HCT116 (cell line): ENCODE results near the gene FNDC3B.

ENCODE experiments used
- CTCF ChIP-seq, 3 experiments: fragments of 200-600 bp in 1 of 3; sonication (generic) in 1 of 3; IDR thresholded peaks in 2 of 3; conservative IDR thresholded peaks in 1 of 3; 2 replicates each; pipeline ENCODE4 v1.5.1; 2012 to 2017; ENCODE audit warnings: low read depth in 2 of 3, low read length in 2 of 3, antibody characterized with exemption in 1 of 3, borderline replicate concordance in 1 of 3, control low read depth in 1 of 3, mild to moderate bottlenecking in 1 of 3, mixed read lengths in 1 of 3, mixed run types in 1 of 3, moderate library complexity in 1 of 3; ENCODE audit not compliant: insufficient read depth in 1 of 3
- EZH2 ChIP-seq: fragments of 200-600 bp; sonication (generic); IDR thresholded peaks from 2 replicates; pipeline ENCODE4 v1.6.1; 2017; ENCODE audit warnings: antibody characterized with exemption, mixed run types
- JUND ChIP-seq: IDR thresholded peaks from 2 replicates; pipeline ENCODE4 v1.6.1; 2012
- MAX ChIP-seq: IDR thresholded peaks from 2 replicates; pipeline ENCODE4 v1.6.1; 2012
- POLR2A ChIP-seq: IDR thresholded peaks from 2 replicates; pipeline ENCODE4 v1.7.0; 2011; ENCODE audit warnings: borderline replicate concordance; ENCODE audit not compliant: insufficient read depth, insufficient read length; ENCODE audit errors: extremely low read depth
- POLR2AphosphoS5 ChIP-seq: IDR thresholded peaks from 2 replicates; pipeline ENCODE4 v1.6.1; 2011; ENCODE audit warnings: mild to moderate bottlenecking, low read depth, low read length, moderate library complexity
- REST ChIP-seq: IDR thresholded peaks from 2 replicates; pipeline ENCODE4 v1.6.1; 2012; ENCODE audit warnings: low read depth
- SIN3A ChIP-seq: IDR thresholded peaks from 2 replicates; pipeline ENCODE4 v1.6.1; 2012; ENCODE audit warnings: low read depth
- TCF7L2 ChIP-seq: IDR thresholded peaks from 2 replicates; pipeline ENCODE4 v1.7.0; 2011; ENCODE audit warnings: borderline replicate concordance, inconsistent platforms; ENCODE audit not compliant: insufficient read depth, insufficient read length; ENCODE audit errors: extremely low read depth
- YY1 ChIP-seq: IDR thresholded peaks from 2 replicates; pipeline ENCODE4 v1.6.1; 2011; ENCODE audit warnings: low read length, low read depth, moderate library complexity, mild to moderate bottlenecking; ENCODE audit not compliant: insufficient replicate concordance; ENCODE audit errors: extremely low read depth

GRCh38 chr3:172121981-172122380, 82.6 kb downstream of the FNDC3B start:
- no peak for TF ChIP-seq POLR2AphosphoS5
- no peak for TF ChIP-seq TCF7L2
- no peak for TF ChIP-seq EZH2
- TF ChIP-seq CTCF (IDR thresholded peaks at IDR 0.05 in 2 of 3, conservative IDR thresholded peaks at IDR 0.05 in 1 of 3; ENCODE audit: borderline replicate concordance in 1 of 3, insufficient read depth in 1 of 3, low read depth in 2 of 3, low read length in 2 of 3), result no peak
- no peak for TF ChIP-seq POLR2A
- TF ChIP-seq SIN3A, result no peak
- no peak for TF ChIP-seq YY1
- no peak for TF ChIP-seq JUND
- no peak for TF ChIP-seq REST
- no peak for TF ChIP-seq MAX
